ENCODE measurements around the gene ANKRD26. TPM values are rescaled to one million over a fixed set of nuclear protein-coding genes. Genes with fewer than 3 reads are reported as not detected.

The ANKRD26 gene
- total and polyA plus RNA-seq, 9 of the 15 experiments (the other 6 are each of a cell fraction or from before 2014, with no cell fraction given): 2.3 to 12.3 (median 4.9) TPM

DNA sequence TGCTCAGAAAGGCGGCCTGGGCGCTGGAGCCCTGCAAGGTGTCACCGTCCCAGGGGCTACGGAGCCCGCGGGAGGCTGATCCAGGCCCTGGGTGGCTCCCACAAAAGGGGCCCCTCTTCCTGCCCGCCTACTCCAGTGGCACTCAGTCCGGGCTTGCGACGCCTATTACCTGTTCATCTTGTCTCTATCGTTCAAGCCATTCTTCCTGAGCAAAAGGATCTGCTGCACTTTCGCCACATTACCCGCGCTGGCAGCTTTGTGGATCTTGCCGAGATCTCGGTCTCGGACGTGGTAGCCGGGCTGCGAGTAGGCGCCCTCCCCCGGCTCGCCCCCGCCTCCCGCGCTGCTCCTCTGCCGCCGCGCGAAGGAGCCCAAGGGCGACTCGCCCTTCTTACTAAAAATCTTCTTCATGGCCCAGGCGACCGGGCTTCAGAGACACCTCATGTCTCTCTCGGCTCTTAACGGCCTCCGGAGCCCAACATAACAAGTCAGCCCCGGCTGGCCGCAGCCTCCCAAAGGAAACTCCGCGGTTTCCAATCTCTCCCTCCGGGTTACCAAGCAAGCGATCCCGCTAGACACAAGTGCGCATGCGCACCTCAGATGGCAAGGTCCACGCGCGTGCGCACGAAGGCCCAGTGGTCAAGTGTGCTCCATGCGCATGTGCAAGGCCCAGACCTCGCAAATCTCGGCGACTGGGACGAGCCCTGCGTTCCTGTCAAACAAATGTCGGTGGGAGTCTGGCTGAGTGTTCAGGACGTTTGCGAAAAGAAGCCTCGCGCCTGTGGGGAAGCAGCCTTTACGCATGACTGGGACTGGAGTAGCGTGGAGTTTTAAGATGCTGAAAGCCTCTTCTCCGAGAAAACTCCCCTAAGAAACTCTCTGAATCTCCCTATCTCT lies at the start of gene ANKRD26 (continued):
- TF ChIP-seq, protein P1, sequence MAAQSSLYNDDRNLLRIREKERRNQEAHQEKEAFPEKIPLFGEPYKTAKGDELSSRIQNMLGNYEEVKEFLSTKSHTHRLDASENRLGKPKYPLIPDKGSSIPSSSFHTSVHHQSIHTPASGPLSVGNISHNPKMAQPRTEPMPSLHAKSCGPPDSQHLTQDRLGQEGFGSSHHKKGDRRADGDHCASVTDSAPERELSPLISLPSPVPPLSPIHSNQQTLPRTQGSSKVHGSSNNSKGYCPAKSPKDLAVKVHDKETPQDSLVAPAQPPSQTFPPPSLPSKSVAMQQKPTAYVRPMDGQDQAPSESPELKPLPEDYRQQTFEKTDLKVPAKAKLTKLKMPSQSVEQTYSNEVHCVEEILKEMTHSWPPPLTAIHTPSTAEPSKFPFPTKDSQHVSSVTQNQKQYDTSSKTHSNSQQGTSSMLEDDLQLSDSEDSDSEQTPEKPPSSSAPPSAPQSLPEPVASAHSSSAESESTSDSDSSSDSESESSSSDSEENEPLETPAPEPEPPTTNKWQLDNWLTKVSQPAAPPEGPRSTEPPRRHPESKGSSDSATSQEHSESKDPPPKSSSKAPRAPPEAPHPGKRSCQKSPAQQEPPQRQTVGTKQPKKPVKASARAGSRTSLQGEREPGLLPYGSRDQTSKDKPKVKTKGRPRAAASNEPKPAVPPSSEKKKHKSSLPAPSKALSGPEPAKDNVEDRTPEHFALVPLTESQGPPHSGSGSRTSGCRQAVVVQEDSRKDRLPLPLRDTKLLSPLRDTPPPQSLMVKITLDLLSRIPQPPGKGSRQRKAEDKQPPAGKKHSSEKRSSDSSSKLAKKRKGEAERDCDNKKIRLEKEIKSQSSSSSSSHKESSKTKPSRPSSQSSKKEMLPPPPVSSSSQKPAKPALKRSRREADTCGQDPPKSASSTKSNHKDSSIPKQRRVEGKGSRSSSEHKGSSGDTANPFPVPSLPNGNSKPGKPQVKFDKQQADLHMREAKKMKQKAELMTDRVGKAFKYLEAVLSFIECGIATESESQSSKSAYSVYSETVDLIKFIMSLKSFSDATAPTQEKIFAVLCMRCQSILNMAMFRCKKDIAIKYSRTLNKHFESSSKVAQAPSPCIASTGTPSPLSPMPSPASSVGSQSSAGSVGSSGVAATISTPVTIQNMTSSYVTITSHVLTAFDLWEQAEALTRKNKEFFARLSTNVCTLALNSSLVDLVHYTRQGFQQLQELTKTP (IDR thresholded peaks at IDR 0.05; ENCODE audit: low read depth in 1 of 2, partially characterized antibody in 2 of 2): peak in 1 of 2 experiments; percentile 11
- TF ChIP-seq TBP (optimal IDR thresholded peaks at IDR 0.05; ENCODE audit: low read depth, low read length) (peak; percentile 83), MYC (IDR thresholded peaks at IDR 0.05; ENCODE audit: low read depth, low read length) (peak; percentile 39; the same call in 1 of the 2 replicates), MYC (CRISPR knock-in tag; IDR thresholded peaks at IDR 0.05; ENCODE audit: borderline replicate concordance, low read depth) (no peak), NONO (IDR thresholded peaks at IDR 0.05; ENCODE audit: low read depth in 2 of 2, low read length in 1 of 2) (0 out of 4 replicates have a peak, but pooled peaks of 1 of the 2 experiments have one; percentile 45), ZNF699 (CRISPR knock-in tag; IDR thresholded peaks at IDR 0.05; ENCODE audit: insufficient replicate concordance) (no peak), OTX1 (CRISPR knock-in tag; IDR thresholded peaks at IDR 0.05) (no peak), ATF7 (IDR thresholded peaks at IDR 0.05) (peak; percentile 85), TAF1 (IDR thresholded peaks at IDR 0.05; ENCODE audit: control insufficient read depth, extremely low read depth, insufficient read depth, low read length, severe bottlenecking) (peak; percentile 77), CCNT2 (IDR thresholded peaks at IDR 0.05; ENCODE audit: borderline replicate concordance, extremely low read depth, insufficient read length, low read depth, low read length) (peak; percentile 48), PHF8 (IDR thresholded peaks at IDR 0.05; ENCODE audit: borderline replicate concordance, low read length) (peak; percentile 93), ZNF766 (CRISPR knock-in tag; conservative IDR thresholded peaks at IDR 0.05) (peak; percentile 80; the same call in 1 of the 2 replicates), MED1 (CRISPR knock-in tag; IDR thresholded peaks at IDR 0.05; ENCODE audit: borderline replicate concordance) (no peak), JUND (IDR thresholded peaks at IDR 0.05; ENCODE audit: borderline replicate concordance, low read depth, low read length) (peak; percentile 30; the same call in 1 of the 2 replicates), JUND (tag; IDR thresholded peaks at IDR 0.05; ENCODE audit: borderline replicate concordance, low read depth, low read length) (no peak), YY1 (IDR thresholded peaks at IDR 0.05; ENCODE audit: borderline replicate concordance in 1 of 3, control insufficient read depth in 1 of 3, extremely low read depth in 1 of 3, insufficient read depth in 3 of 3, insufficient read length in 1 of 3, insufficient replicate concordance in 2 of 3, low read depth in 1 of 3, low read length in 2 of 3) (peak in 1 of 3 experiments; percentile 21), POLR2B (IDR thresholded peaks at IDR 0.05; ENCODE audit: low read depth, partially characterized antibody) (peak; percentile 100), NFATC3 (IDR thresholded peaks at IDR 0.05) (no peak)
- TF ChIP-seq, protein P2, sequence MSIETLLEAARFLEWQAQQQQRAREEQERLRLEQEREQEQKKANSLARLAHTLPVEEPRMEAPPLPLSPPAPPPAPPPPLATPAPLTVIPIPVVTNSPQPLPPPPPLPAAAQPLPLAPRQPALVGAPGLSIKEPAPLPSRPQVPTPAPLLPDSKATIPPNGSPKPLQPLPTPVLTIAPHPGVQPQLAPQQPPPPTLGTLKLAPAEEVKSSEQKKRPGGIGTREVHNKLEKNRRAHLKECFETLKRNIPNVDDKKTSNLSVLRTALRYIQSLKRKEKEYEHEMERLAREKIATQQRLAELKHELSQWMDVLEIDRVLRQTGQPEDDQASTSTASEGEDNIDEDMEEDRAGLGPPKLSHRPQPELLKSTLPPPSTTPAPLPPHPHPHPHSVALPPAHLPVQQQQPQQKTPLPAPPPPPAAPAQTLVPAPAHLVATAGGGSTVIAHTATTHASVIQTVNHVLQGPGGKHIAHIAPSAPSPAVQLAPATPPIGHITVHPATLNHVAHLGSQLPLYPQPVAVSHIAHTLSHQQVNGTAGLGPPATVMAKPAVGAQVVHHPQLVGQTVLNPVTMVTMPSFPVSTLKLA (conservative IDR thresholded peaks at IDR 0.05): peak; percentile 40 to 64; a peak in 2 of 4 replicates

All from K562 (cell line).